ENCODE results near the gene PTPA. TPM values are rescaled to one million over a fixed set of nuclear protein-coding genes. Genes with fewer than 3 reads are reported as not detected.
A peak's percentile ranks its signal among the peaks of the same experiment; 100 is the strongest.

PTPA gene
- total and polyA plus RNA-seq, 9 of the 15 experiments (the other 6 are each of a cell fraction or from before 2014, with no cell fraction given), result 1.7 to 121 (median 72.6) TPM

- in situ Hi-C loops (cut with MboI) (no loop called here), intact Hi-C loops (cut with micrococcal nuclease) (no loop called here)
- Histone ChIP-seq H3K9me3 (replicated peaks; ENCODE audit: control insufficient read depth, insufficient read depth, low read depth, low read length) (no peaks in the 10 kb centered on the region), H3K27me3 (ENCODE audit: control insufficient read depth in 2 of 2, insufficient read depth in 2 of 2, low read length in 2 of 2) (no peaks in the 10 kb centered on the region), H3K4me2 (ENCODE audit: insufficient read depth, low read length) (no peak overlapping the region), H3K4me3 (no peak overlapping the region), H3K4me1 (replicated peaks in 1 of 2; ENCODE audit: control insufficient read depth in 2 of 2, insufficient read depth in 2 of 2, low read length in 2 of 2) (peaks cover 0 to 26% of the 10 kb centered on the region in 2 experiments; a peak in 2 of 5 replicates), H2AFZ (ENCODE audit: low read depth, low read length) (no peak overlapping the region), H3K9me1 (ENCODE audit: control insufficient read depth, insufficient read depth, low read length) (no peaks in the 10 kb centered on the region), H4K20me1 (replicated peaks; ENCODE audit: control insufficient read depth, insufficient read depth, low read length) (no peaks in the 10 kb centered on the region), H3K9ac (ENCODE audit: insufficient read depth in 1 of 2, low read depth in 2 of 2, low read length in 2 of 2) (peak overlapping the region in 1 of 2 experiments; percentile 77; a peak in 1 of 4 replicates), H3K27ac (ENCODE audit: extremely low read depth, low read depth, low read length) (no peak overlapping the region), H3K36me3 (ENCODE audit: control insufficient read depth, insufficient read depth, low read length) (peaks cover 5% of the 10 kb centered on the region; the same call in 1 of the 3 replicates), H3K79me2 (ENCODE audit: control insufficient read depth, insufficient read depth, low read length) (no peaks in the 10 kb centered on the region)
- ChIA-PET CTCF (ENCODE audit: low intra/inter-chr PET ratio) (no interaction called here), POLR2A (interaction anchor here (0.6 to 1.8 kb wide), 2 partner anchors 14 to 29 kb away, joined by 3 to 6 read pairs; partner anchors contain the start of gene DOLPP1)
- DNase-seq (ENCODE audit: extremely low read depth in 1 of 4, low spot score in 3 of 4), result no peak
- BruUV-seq (replicated peaks), result no TSS peak
- 83% methylated on average over 16 of the region's 21 CpGs for WGBS (ENCODE audit: insufficient coverage, low coverage, missing lambda C conversion rate)
- FAIRE-seq, result no peak
- ATAC-seq, result no peak
- TF ChIP-seq SNIP1 (IDR thresholded peaks at IDR 0.05; ENCODE audit: low read depth) (no peak), SMAD4 (CRISPR knock-in tag; conservative IDR thresholded peaks at IDR 0.05) (no peak), ZSCAN29 (IDR thresholded peaks at IDR 0.05) (no peak), POLR2G (IDR thresholded peaks at IDR 0.05; ENCODE audit: low read depth, low read length) (0 out of 2 replicates have a peak, but pooled peaks have one; percentile 42)
- TF ChIP-seq, protein P1, sequence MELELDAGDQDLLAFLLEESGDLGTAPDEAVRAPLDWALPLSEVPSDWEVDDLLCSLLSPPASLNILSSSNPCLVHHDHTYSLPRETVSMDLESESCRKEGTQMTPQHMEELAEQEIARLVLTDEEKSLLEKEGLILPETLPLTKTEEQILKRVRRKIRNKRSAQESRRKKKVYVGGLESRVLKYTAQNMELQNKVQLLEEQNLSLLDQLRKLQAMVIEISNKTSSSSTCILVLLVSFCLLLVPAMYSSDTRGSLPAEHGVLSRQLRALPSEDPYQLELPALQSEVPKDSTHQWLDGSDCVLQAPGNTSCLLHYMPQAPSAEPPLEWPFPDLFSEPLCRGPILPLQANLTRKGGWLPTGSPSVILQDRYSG (tag; conservative IDR thresholded peaks at IDR 0.05; ENCODE audit: low read depth), result no peak
Observed at GRCh38 chr9:129095170-129095667, 16.0 kb upstream of the PTPA start.
